A204.1 (cell line): ENCODE data around the gene RAB10.
"Not testable (repeated sequence)": the region's sequence is repeated elsewhere in the genome, so short reads cannot be mapped to it uniquely, and the experiment has no call there.

Experiments used
- FAIRE-seq: peaks from 2 replicates; lab custom pipeline; 2012; peaks lifted over from hg19 to GRCh38; lab: Jason Lieb, UNC

The RAB10 gene

GRCh38 chr2:26033818-26034636, at the start of gene RAB10:
Gene RAB10, plus strand, starts transcription at chr2:26034084. Its CDS starts 525 bp downstream, at chr2:26034609.
- FAIRE-seq: peak; percentile 55

GRCh38 chr2:25988134-25988533, 45.8 kb upstream of the RAB10 start:
- FAIRE-seq: no peak

- FAIRE-seq: no peak
Observed at GRCh38 chr2:25989154-25989553, 44.7 kb upstream of the RAB10 start.

- FAIRE-seq: no peak
Observed at GRCh38 chr2:25991965-25992364, 41.9 kb upstream of the RAB10 start.

GRCh38 chr2:25992556-25992955, 41.3 kb upstream of the RAB10 start:
- no peak for FAIRE-seq

GRCh38 chr2:25993049-25993448, 40.8 kb upstream of the RAB10 start:
- no peak for FAIRE-seq

GRCh38 chr2:25994509-25994908, 39.4 kb upstream of the RAB10 start:
- FAIRE-seq: no peak

- FAIRE-seq: no peak
Observed at GRCh38 chr2:25996844-25997243, 37.0 kb upstream of the RAB10 start.

- not testable (repeated sequence) for FAIRE-seq
Observed at GRCh38 chr2:25998816-25999383, 35.0 kb upstream of the RAB10 start.

- FAIRE-seq: not testable (repeated sequence)
Observed at GRCh38 chr2:25999406-25999805, 34.5 kb upstream of the RAB10 start.

- no peak for FAIRE-seq
Observed at GRCh38 chr2:26000561-26001082, 33.3 kb upstream of the RAB10 start.

GRCh38 chr2:26001743-26002351, 32.0 kb upstream of the RAB10 start:
- no peak for FAIRE-seq

GRCh38 chr2:26002632-26003310, 31.1 kb upstream of the RAB10 start:
- FAIRE-seq: no peak

GRCh38 chr2:26008095-26008494, 25.8 kb upstream of the RAB10 start:
- no peak for FAIRE-seq

GRCh38 chr2:26008851-26009566, 24.9 kb upstream of the RAB10 start:
- no peak for FAIRE-seq

- no peak for FAIRE-seq
Observed at GRCh38 chr2:26009567-26009963, 24.3 kb upstream of the RAB10 start.

- no peak for FAIRE-seq
Observed at GRCh38 chr2:26010943-26011342, 22.9 kb upstream of the RAB10 start.

- FAIRE-seq: no peak
Observed at GRCh38 chr2:26011609-26011989, 22.3 kb upstream of the RAB10 start.

- FAIRE-seq: no peak
Observed at GRCh38 chr2:26011990-26012856, 21.7 kb upstream of the RAB10 start.

- FAIRE-seq: no peak
Observed at GRCh38 chr2:26013668-26014067, 20.2 kb upstream of the RAB10 start.
